Lower leg skin (tissue), 3 donors: Measurements from ENCODE around the gene ZMYND11.

ENCODE experiments used
- CTCF ChIP-seq, 3 donors: fragments of 450-650 bp; IDR thresholded peaks; one replicate each; pipeline ENCODE4 v1.5.1; 2016; ENCODE audit warnings: antibody characterized with exemption in 3 of 3, mild to moderate bottlenecking in 3 of 3, moderate library complexity in 2 of 3
- POLR2A ChIP-seq, 2 donors: fragments of 450-650 bp; IDR thresholded peaks; one replicate each; pipeline ENCODE4 v1.6.1; 2016 to 2017; ENCODE audit warnings: antibody characterized with exemption in 2 of 2, mild to moderate bottlenecking in 1 of 2, moderate library complexity in 1 of 2

- TF ChIP-seq CTCF (IDR thresholded peaks at IDR 0.05) (no peak), POLR2A (IDR thresholded peaks at IDR 0.05) (no peak)
Measured at GRCh38 chr10:219731-220472, 84.6 kb downstream of the ZMYND11 start.
